Measurements from ENCODE around the gene SVOPL. TPM values are rescaled to one million over a fixed set of nuclear protein-coding genes. Genes with fewer than 3 reads are reported as not detected.

The SVOPL gene
- total and polyA plus RNA-seq, 9 of the 15 experiments (the other 6 are each of a cell fraction or from before 2014, with no cell fraction given): 0.13 to 0.42 (median 0.20) TPM; not detected in 6

- Histone ChIP-seq H3K9me1 (ENCODE audit: control insufficient read depth, insufficient read depth, low read length) (no peaks in the 10 kb centered on the region), H3K36me3 (ENCODE audit: control insufficient read depth, insufficient read depth, low read length) (no peaks in the 10 kb centered on the region), H3K4me2 (ENCODE audit: insufficient read depth, low read length) (no peak overlapping the region), H3K4me1 (replicated peaks in 1 of 2; ENCODE audit: control insufficient read depth in 2 of 2, insufficient read depth in 2 of 2, low read length in 2 of 2) (no peaks in the 10 kb centered on the region), H3K27ac (ENCODE audit: extremely low read depth, low read depth, low read length) (no peak overlapping the region), H3K9me3 (replicated peaks; ENCODE audit: control insufficient read depth, insufficient read depth, low read depth, low read length) (no peaks in the 10 kb centered on the region), H3K79me2 (ENCODE audit: control insufficient read depth, insufficient read depth, low read length) (no peaks in the 10 kb centered on the region), H3K4me3 (no peak overlapping the region), H2AFZ (ENCODE audit: low read depth, low read length) (no peak overlapping the region), H4K20me1 (replicated peaks; ENCODE audit: control insufficient read depth, insufficient read depth, low read length) (no peaks in the 10 kb centered on the region), H3K9ac (ENCODE audit: insufficient read depth in 1 of 2, low read depth in 2 of 2, low read length in 2 of 2) (no peak overlapping the region), H3K27me3 (ENCODE audit: control insufficient read depth in 2 of 2, insufficient read depth in 2 of 2, low read length in 2 of 2) (peaks cover 10 to 21% of the 10 kb centered on the region in 2 experiments)
- BruUV-seq (replicated peaks): no TSS peak
- DNase-seq (ENCODE audit: extremely low read depth in 1 of 4, low spot score in 3 of 4) (no peak), FAIRE-seq (no peak), ATAC-seq (no peak)
- CTCF ChIA-PET (ENCODE audit: low intra/inter-chr PET ratio): no interaction called here
- intact Hi-C loops (cut with micrococcal nuclease) (no loop called here), in situ Hi-C loops (cut with MboI) (no loop called here)
- TF ChIP-seq MEF2A (IDR thresholded peaks at IDR 0.05; ENCODE audit: control insufficient read depth, low read depth, low read length): no peak
- TF ChIP-seq NCOA2 (IDR thresholded peaks at IDR 0.05; ENCODE audit: partially characterized antibody in 2 of 2): no peak
- no peak for TF ChIP-seq CEBPG (CRISPR knock-in tag; IDR thresholded peaks at IDR 0.05)
- TF ChIP-seq CEBPG (tag; conservative IDR thresholded peaks at IDR 0.05 in 1 of 2, IDR thresholded peaks at IDR 0.05 in 1 of 2): no peak
- no peak for TF ChIP-seq HDAC3 (IDR thresholded peaks at IDR 0.05; ENCODE audit: borderline replicate concordance, partially characterized antibody)
- TF ChIP-seq, protein P1, sequence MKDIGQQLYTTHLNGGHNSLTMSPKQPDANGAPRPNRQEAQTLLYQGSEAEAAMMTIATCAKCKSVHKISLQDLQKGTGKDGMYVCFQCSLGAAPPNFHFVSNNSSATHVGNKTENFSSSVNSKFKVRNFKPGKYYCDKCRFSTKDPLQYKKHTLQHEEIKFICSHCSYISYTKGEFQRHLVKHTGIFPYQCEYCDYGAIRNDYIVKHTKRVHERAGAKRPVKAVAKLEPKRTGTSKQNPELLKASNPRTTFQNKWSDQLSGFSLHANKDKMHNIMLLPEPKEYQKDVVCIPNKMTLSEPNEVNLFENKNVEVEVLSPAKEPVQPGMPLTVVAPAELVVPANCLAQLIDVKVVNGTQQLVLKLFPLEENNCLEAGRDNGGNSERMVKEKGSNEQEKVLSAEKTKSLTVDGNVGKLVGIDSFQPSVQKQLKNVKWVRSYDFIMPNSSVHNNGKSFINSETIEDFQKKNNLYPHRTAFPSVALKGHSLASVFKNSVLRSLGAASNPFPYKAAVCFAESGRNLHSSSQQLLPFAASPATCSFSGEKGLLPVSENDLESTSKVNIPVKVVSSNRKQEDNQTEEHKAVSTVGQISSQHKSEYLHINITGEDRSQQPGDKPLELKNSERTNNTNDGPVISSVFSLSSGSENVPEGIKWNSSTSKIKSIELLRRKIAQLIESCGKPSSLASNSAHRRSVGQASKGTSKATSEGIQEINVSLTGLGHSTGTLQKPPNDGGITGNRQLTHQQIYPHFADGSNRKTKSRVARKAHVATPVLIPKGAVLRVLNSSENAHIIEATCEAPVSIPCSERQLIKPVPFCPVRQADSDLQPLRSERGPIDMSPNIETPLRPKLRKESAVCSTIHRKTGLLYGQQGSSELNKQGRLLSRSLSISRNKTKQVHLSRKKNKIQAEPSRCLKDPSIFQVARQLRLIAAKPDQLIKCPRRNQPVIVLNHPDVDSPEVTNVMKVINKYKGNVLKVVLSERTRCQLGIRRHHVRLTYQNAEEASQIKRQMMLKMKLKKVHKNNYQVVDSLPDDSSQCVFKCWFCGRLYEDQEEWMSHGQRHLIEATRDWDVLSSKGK (CRISPR knock-in tag; IDR thresholded peaks at IDR 0.05): no peak
- TF ChIP-seq ZNF212 (CRISPR knock-in tag; IDR thresholded peaks at IDR 0.05): no peak
- 2% methylated on average over 5 of the region's 5 CpGs for WGBS (ENCODE audit: insufficient coverage, low coverage, missing lambda C conversion rate)
- POLR2A ChIA-PET: interaction anchor here (0.6 kb wide), 1 partner anchor 46 kb away, joined by 3 read pairs; no protein-coding TSS in a partner anchor
Observed at GRCh38 chr7:138691178-138691577, 10.0 kb downstream of the SVOPL start.

All from K562 (cell line).